H1 (cell line): Measurements from ENCODE around the gene ZNF462. TPM values are rescaled to one million over a fixed set of nuclear protein-coding genes. Genes with fewer than 3 reads are reported as not detected.
A peak's percentile ranks its signal among the peaks of the same experiment; 100 is the strongest.

ENCODE experiments used
- CTCF ChIA-PET: fragments of 300-600 bp; sonication (Branson Sonifier 250); formaldehyde crosslinking; loops from one replicate; lab custom pipeline; 2021; ENCODE audit not compliant: partially characterized antibody; lab: Charles Lee
- POLR2A ChIA-PET: fragments of 300-600 bp; sonication (Branson Sonifier 250); formaldehyde crosslinking; loops from one replicate; lab custom pipeline; 2021; ENCODE audit warnings: inconsistent platforms; ENCODE audit not compliant: partially characterized antibody; lab: Charles Lee
- DNase-seq, 2 experiments: peaks; one replicate each; pipeline versions ENCODE4 v3.0.0 to v3.0.0-alpha.2; 2010 to 2022; ENCODE audit warnings: low spot score in 2 of 2, low read depth in 1 of 2, mixed read lengths in 1 of 2
- FAIRE-seq: peaks from 2 replicates; lab custom pipeline; 2011; peaks lifted over from hg19 to GRCh38; lab: Jason Lieb, UNC
- H2AFZ ChIP-seq: 2 replicates; pipeline ENCODE4 v1.8.1; 2012; ENCODE audit warnings: low read length, inconsistent platforms
- H2AK5ac ChIP-seq: 2 replicates; pipeline ENCODE4 v1.6.1; 2013; ENCODE audit warnings: low read depth, low read length
- H2BK120ac ChIP-seq: replicated peaks from 2 replicates; pipeline ENCODE3; 2013; ENCODE audit warnings: low read depth, low read length, inconsistent platforms
- H2BK12ac ChIP-seq: 2 replicates; pipeline ENCODE4 v1.6.1; 2013; ENCODE audit warnings: low read depth, low read length
- H2BK15ac ChIP-seq: 2 replicates; pipeline ENCODE4 v1.6.1; 2013; ENCODE audit warnings: low read length
- H2BK20ac ChIP-seq: 2 replicates; pipeline ENCODE4 v1.6.1; 2013; ENCODE audit warnings: low read length
- H2BK5ac ChIP-seq: 2 replicates; pipeline ENCODE4 v1.6.1; 2013; ENCODE audit warnings: low read depth, low read length
- H3K14ac ChIP-seq: 2 replicates; pipeline ENCODE4 v1.6.1; 2013; ENCODE audit warnings: inconsistent platforms; ENCODE audit not compliant: insufficient read length
- H3K18ac ChIP-seq: 2 replicates; pipeline ENCODE4 v1.6.1; 2013; ENCODE audit warnings: low read length; ENCODE audit errors: extremely low read depth
- H3K23ac ChIP-seq: 2 replicates; pipeline ENCODE4 v1.6.1; 2013; ENCODE audit warnings: inconsistent platforms; ENCODE audit not compliant: insufficient read length
- H3K23me2 ChIP-seq: 2 replicates; pipeline ENCODE4 v1.6.1; 2013; ENCODE audit warnings: low read depth, low read length
- H3K27ac ChIP-seq: 2 replicates; pipeline ENCODE4 v1.6.1; 2011; ENCODE audit warnings: low read depth, low read length, inconsistent platforms
- H3K27me3 ChIP-seq, 4 experiments: replicated peaks in 1 of 4; 1 replicate in 1 of 4; 2 replicates in 3 of 4; pipeline versions ENCODE4 v1.6.1 to v1.8.1; 2011 to 2013; ENCODE audit warnings: low read length in 3 of 4, mild to moderate bottlenecking in 3 of 4, inconsistent platforms in 2 of 4, mixed read lengths in 2 of 4, moderate library complexity in 1 of 4; ENCODE audit not compliant: control insufficient read depth in 3 of 4, insufficient read depth in 3 of 4; ENCODE audit errors: extremely low read depth in 1 of 4
- H3K36me3 ChIP-seq, 4 experiments: 2 replicates each; pipeline versions ENCODE4 v1.6.1 to v1.8.1; 2011 to 2013; ENCODE audit warnings: mild to moderate bottlenecking in 4 of 4, low read length in 3 of 4, moderate library complexity in 2 of 4, control low read depth in 1 of 4, inconsistent platforms in 1 of 4; ENCODE audit not compliant: insufficient read depth in 4 of 4, control insufficient read depth in 2 of 4
- H3K4ac ChIP-seq: replicated peaks from 2 replicates; pipeline ENCODE3; 2013; ENCODE audit warnings: low read length, low read depth, mixed read lengths, inconsistent platforms; ENCODE audit not compliant: insufficient read length
- H3K4me1 ChIP-seq, 4 experiments: replicated peaks in 1 of 4; 1 replicate in 1 of 4; 2 replicates in 3 of 4; pipeline versions ENCODE4 v1.6.1 to v1.8.1; 2011 to 2013; ENCODE audit warnings: low read length in 3 of 4, inconsistent platforms in 2 of 4, mixed read lengths in 1 of 4; ENCODE audit not compliant: insufficient read depth in 4 of 4, control insufficient read depth in 3 of 4
- H3K4me2 ChIP-seq, 2 experiments: 2 replicates each; pipeline versions ENCODE4 v1.6.1 to v1.8.1; 2011 to 2013; ENCODE audit warnings: low read depth in 2 of 2, low read length in 2 of 2, control low read depth in 1 of 2, inconsistent platforms in 1 of 2, mild to moderate bottlenecking in 1 of 2; ENCODE audit not compliant: insufficient read depth in 1 of 2
- H3K4me3 ChIP-seq, 4 experiments: fragments of 200-600, 300-600 bp in 1 of 4; sonication (generic), shearing (Covaris generic), sonication (Bioruptor Twin) in 1 of 4; 2 replicates each; pipeline versions ENCODE4 v1.5.1 to v1.8.1; 2011 to 2016; ENCODE audit warnings: low read length in 4 of 4, low read depth in 3 of 4, control low read depth in 2 of 4, inconsistent platforms in 2 of 4, mild to moderate bottlenecking in 2 of 4, mixed read lengths in 1 of 4, moderate library complexity in 1 of 4; ENCODE audit not compliant: insufficient read depth in 2 of 4; ENCODE audit errors: extremely low read depth in 1 of 4
- H3K56ac ChIP-seq: replicated peaks from 2 replicates; pipeline ENCODE3; 2013; ENCODE audit warnings: low read depth, mild to moderate bottlenecking, mixed read lengths, low read length, inconsistent platforms; ENCODE audit not compliant: insufficient read length
- H3K79me1 ChIP-seq: 2 replicates; pipeline ENCODE4 v1.6.1; 2013; ENCODE audit warnings: low read depth, low read length, control low read depth
- H3K79me2 ChIP-seq, 2 experiments: 2 replicates each; pipeline versions ENCODE4 v1.6.1 to v1.8.1; 2012 to 2013; ENCODE audit warnings: low read length in 2 of 2, mild to moderate bottlenecking in 2 of 2, inconsistent platforms in 1 of 2; ENCODE audit not compliant: insufficient read depth in 2 of 2, control insufficient read depth in 1 of 2
- H3K9ac ChIP-seq, 4 experiments: replicated peaks in 1 of 4; 1 replicate in 1 of 4; 2 replicates in 3 of 4; pipeline versions ENCODE4 v1.6.1 to v1.8.1; 2011 to 2013; ENCODE audit warnings: low read depth in 3 of 4, low read length in 3 of 4, control low read depth in 2 of 4, mild to moderate bottlenecking in 2 of 4, moderate library complexity in 2 of 4, inconsistent platforms in 1 of 4; ENCODE audit errors: extremely low read depth in 1 of 4
- H3K9me3 ChIP-seq, 2 experiments: 2 replicates each; pipeline versions ENCODE4 v1.6.1 to v1.8.1; 2012 to 2013; ENCODE audit warnings: mild to moderate bottlenecking in 2 of 2, moderate library complexity in 2 of 2, control low read depth in 1 of 2, inconsistent platforms in 1 of 2, low read depth in 1 of 2, low read length in 1 of 2, mixed read lengths in 1 of 2; ENCODE audit not compliant: insufficient read depth in 2 of 2
- H4K20me1 ChIP-seq, 2 experiments: replicated peaks in 1 of 2; 2 replicates each; pipeline versions ENCODE3 to v1.8.1; 2011 to 2013; ENCODE audit warnings: inconsistent platforms in 2 of 2, low read length in 2 of 2, mild to moderate bottlenecking in 1 of 2; ENCODE audit not compliant: insufficient read depth in 2 of 2, control insufficient read depth in 1 of 2
- H4K5ac ChIP-seq: 2 replicates; pipeline ENCODE4 v1.6.1; 2013; ENCODE audit warnings: low read length, low read depth, mixed read lengths, inconsistent platforms; ENCODE audit not compliant: insufficient read length
- H4K8ac ChIP-seq: 2 replicates; pipeline ENCODE4 v1.8.0; 2013; ENCODE audit warnings: mild to moderate bottlenecking, moderate library complexity, low read length, inconsistent platforms; ENCODE audit not compliant: insufficient read depth; ENCODE audit errors: extremely low read depth
- H4K91ac ChIP-seq: replicated peaks from 2 replicates; pipeline ENCODE3; 2013; ENCODE audit warnings: low read length, mixed read lengths, inconsistent platforms; ENCODE audit not compliant: insufficient read length
- BACH1 ChIP-seq: IDR thresholded peaks from 2 replicates; pipeline ENCODE4 v1.6.1; 2012; ENCODE audit warnings: low read length, improper control_type of control experiment
- CBX5 ChIP-seq: fragments of 300-800, 300-1000 bp; sonication (generic); IDR thresholded peaks from 2 replicates; pipeline ENCODE4 v1.7.1; 2016; ENCODE audit warnings: antibody characterized with exemption, low read length, low read depth
- NANOG ChIP-seq: IDR thresholded peaks from 2 replicates; pipeline ENCODE4 v1.6.1; 2011; ENCODE audit warnings: low read length, low read depth, mild to moderate bottlenecking, inconsistent platforms; ENCODE audit not compliant: insufficient read depth, poor library complexity, severe bottlenecking
- RNF2 ChIP-seq: fragments of 200-900, 300-1000 bp; sonication (generic); IDR thresholded peaks from 2 replicates; pipeline ENCODE4 v1.7.1; 2016; ENCODE audit warnings: borderline replicate concordance, low read depth, mild to moderate bottlenecking, antibody characterized with exemption, low read length; ENCODE audit not compliant: poor library complexity, severe bottlenecking; ENCODE audit errors: missing control alignments
- SIN3A ChIP-seq, 2 experiments: IDR thresholded peaks in 1 of 2; conservative IDR thresholded peaks in 1 of 2; 2 replicates each; pipeline ENCODE4 v1.6.1; 2011 to 2012; ENCODE audit warnings: low read length in 2 of 2, improper control_type of control experiment in 1 of 2, low read depth in 1 of 2, mild to moderate bottlenecking in 1 of 2
- WGBS, 2 experiments: shearing (Covaris generic) in 1 of 2; methylation state at CpG; one replicate each; pipeline versions ENCODE4 v1.1.6 to v1.1.7; 2013 to 2015; ENCODE audit warnings: low lambda C conversion rate in 2 of 2, mixed read lengths in 2 of 2, inconsistent platforms in 1 of 2, low coverage in 1 of 2, missing lambda C conversion rate in 1 of 2; ENCODE audit not compliant: insufficient replicate concordance in 2 of 2, insufficient coverage in 1 of 2, insufficient read length in 1 of 2; ENCODE audit errors: extremely low coverage in 1 of 2, missing lambda C conversion rate in 1 of 2; 5-methylcytosine and 5-hydroxymethylcytosine counted together
- polyA plus RNA-seq, 7 experiments: library from polyadenylated mRNA; depleted of rRNA in 3 of 7; stranded (reverse) in 5 of 7; unstranded in 2 of 7; fragments of >200 nt in 5 of 7; fragments of 200-250 nt in 2 of 7; gene quantifications; 1 replicate in 5 of 7; 2 replicates in 1 of 7; 4 replicates in 1 of 7; pipeline versions ENCODE4 v1.2.1 to v1.2.3, GENCODE V29; 2011 to 2013; ENCODE audit warnings: missing spikeins in 2 of 7, mixed read lengths in 2 of 7
- total RNA-seq: library from RNA; stranded (reverse); fragmentation: NEBNext Ultra II Directional; extraction: Animal tissue kit (Norgen Biotek cat#: 25700); gene quantifications from 2 replicates; pipeline ENCODE4 v1.2.1, GENCODE V29; 2021

The ZNF462 gene
- total and polyA plus RNA-seq, 2 of the 8 experiments (the other 6 are each of a cell fraction or from before 2014, with no cell fraction given), result 30.0 to 163 TPM

- Histone ChIP-seq H3K4me1 (no peaks in the 10 kb centered on the region), H3K9me3 (peaks cover 2 to 3% of the 10 kb centered on the region in 2 experiments; a peak in 1 of 4 replicates), H3K27me3 (no peaks in the 10 kb centered on the region), H4K91ac (no peak overlapping the region), H3K4ac (no peak overlapping the region), H3K36me3 (no peaks in the 10 kb centered on the region), H2BK12ac (no peak overlapping the region; the same call in 1 of the 2 replicates), H4K5ac (no peak overlapping the region), H3K9ac (no peak overlapping the region), H2AK5ac (no peak overlapping the region), H3K56ac (no peak overlapping the region), H2BK5ac (no peak overlapping the region), H3K23me2 (no peaks in the 10 kb centered on the region; the same call in 1 of the 2 replicates), H2BK120ac (no peak overlapping the region), H4K8ac (no peak overlapping the region), H3K23ac (no peak overlapping the region), H3K4me3 (no peak overlapping the region), H4K20me1 (no peaks in the 10 kb centered on the region), H3K14ac (no peak overlapping the region), H3K27ac (no peak overlapping the region), H2AFZ (peak overlapping the region; percentile 64), H3K18ac (no peak overlapping the region), H3K79me2 (no peaks in the 10 kb centered on the region), H3K4me2 (no peak overlapping the region), H3K79me1 (no peaks in the 10 kb centered on the region), H2BK20ac (no peak overlapping the region), H2BK15ac (no peak overlapping the region)
- ChIA-PET POLR2A (no interaction called here), CTCF (interaction anchor here (0.5 kb wide), 1 partner anchor 18 kb away, joined by 3 read pairs; no protein-coding TSS in a partner anchor)
- no peak for DNase-seq
- WGBS, 2 experiments, result 86% methylated on average over 4 of the region's 4 CpGs; no CpG with 5 or more reads in 1 of the 2 experiments
- FAIRE-seq, result no peak
- TF ChIP-seq RNF2 (no peak), CBX5 (no peak), NANOG (no peak), BACH1 (no peak), SIN3A (conservative IDR thresholded peaks at IDR 0.05 in 1 of 2, IDR thresholded peaks at IDR 0.05 in 1 of 2; ENCODE audit: low read depth in 1 of 2, low read length in 2 of 2) (no peak)
Measured at GRCh38 chr9:106830527-106831150, 32.3 kb upstream of the ZNF462 start.
